Lower leg skin (tissue), 4 donors: ENCODE results near the gene AMBRA1. TPM values are rescaled to one million over a fixed set of nuclear protein-coding genes. Genes with fewer than 3 reads are reported as not detected.
A peak's percentile ranks its signal among the peaks of the same experiment; 100 is the strongest.

Experiments
- DNase-seq, 2 donors: peaks; one replicate each; pipeline ENCODE4 v3.0.0-alpha.2; 2019; ENCODE audit warnings: low spot score in 2 of 2
- H3K4me3 ChIP-seq: fragments of 200-600 bp; sonication (generic); 2 replicates; pipeline ENCODE4 v1.5.1; 2017; ENCODE audit warnings: mild to moderate bottlenecking, low read depth; ENCODE audit not compliant: poor library complexity, severe bottlenecking
- CTCF ChIP-seq, 3 donors: fragments of 450-650 bp; IDR thresholded peaks; one replicate each; pipeline ENCODE4 v1.5.1; 2016; ENCODE audit warnings: antibody characterized with exemption in 3 of 3, mild to moderate bottlenecking in 3 of 3, moderate library complexity in 2 of 3
- POLR2A ChIP-seq, 2 donors: fragments of 450-650 bp; IDR thresholded peaks; one replicate each; pipeline ENCODE4 v1.6.1; 2016 to 2017; ENCODE audit warnings: antibody characterized with exemption in 2 of 2, mild to moderate bottlenecking in 1 of 2, moderate library complexity in 1 of 2
- WGBS, 2 donors: methylation state at CpG; one replicate each; pipeline ENCODE4 v1.1.5; 2018; 5-methylcytosine and 5-hydroxymethylcytosine counted together
- intact Hi-C: fragments of 100-400 bp; cut with DNase I; formaldehyde crosslinking; loops from one replicate; pipeline ENCODE4 v1.15.0; 2023; ENCODE audit warnings: low total_unique reads
- total RNA-seq, 4 donors: library from RNA; depleted of rRNA; stranded (reverse); fragments of >200 nt; gene quantifications; one replicate each; pipeline ENCODE4 v1.1.0, GENCODE V29; 2016

Gene AMBRA1
- total RNA-seq, 4 donors from 2014 or later = 31.5 to 67.5 (median 36.2) TPM

GRCh38 chr11:46393759-46394158 is 200.1 kb downstream of the AMBRA1 start:
- DNase-seq = peak in 1 of 2 donors; percentile 83
- H3K4me3 ChIP-seq = no peak overlapping the region
- WGBS, 2 donors = 76 to 86% methylated on average over 4 of the region's 4 CpGs
- intact Hi-C loops = no loop called here
- TF ChIP-seq POLR2A (IDR thresholded peaks at IDR 0.05) (no peak), CTCF (IDR thresholded peaks at IDR 0.05) (no peak)

DNA sequence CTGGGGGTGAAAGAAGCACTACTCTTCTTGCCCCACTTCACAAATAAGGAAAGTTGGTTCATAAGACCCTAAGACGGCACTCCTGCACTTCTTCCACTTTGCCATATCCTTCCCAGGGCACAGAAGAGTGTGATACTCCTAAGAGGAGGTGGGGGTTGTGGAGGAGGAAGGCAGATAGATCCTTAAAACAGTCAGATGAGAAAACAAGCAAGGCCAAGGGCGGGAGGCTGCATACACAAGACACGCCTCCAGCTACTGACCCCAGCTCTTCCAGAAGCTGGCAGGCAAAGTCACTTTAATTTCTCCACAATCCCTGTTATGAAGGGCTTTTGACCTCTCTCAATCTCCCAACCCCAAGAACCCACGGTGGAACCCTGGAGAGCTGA is 200.6 kb downstream of the AMBRA1 start:
- intact Hi-C loops = no loop called here
- TF ChIP-seq CTCF (IDR thresholded peaks at IDR 0.05) (no peak), POLR2A (IDR thresholded peaks at IDR 0.05) (no peak)
- no peak overlapping the region for H3K4me3 ChIP-seq
- 73 to 75% methylated on average over 4 of the region's 4 CpGs for WGBS, 2 donors
- DNase-seq = no peak

GRCh38 chr11:46392421-46393230 is 201.2 kb downstream of the AMBRA1 start:
- 5 to 7% methylated on average over 23 to 35 of the region's 71 CpGs for WGBS, 2 donors
- no peak overlapping the region for H3K4me3 ChIP-seq
- DNase-seq = peak; percentile 59 to 96
- intact Hi-C loops = no loop called here
- no peak for TF ChIP-seq POLR2A (IDR thresholded peaks at IDR 0.05)
- TF ChIP-seq CTCF (IDR thresholded peaks at IDR 0.05) = no peak

- WGBS, 2 donors = 0 to 3% methylated on average over 12 to 50 of the region's 123 CpGs
- H3K4me3 ChIP-seq = peak within 1 kb of the TSS; percentile 22
- intact Hi-C loops = no loop called here
- DNase-seq = no peak
- TF ChIP-seq CTCF (IDR thresholded peaks at IDR 0.05) = no peak
- TF ChIP-seq POLR2A (IDR thresholded peaks at IDR 0.05) = no peak
Measured at GRCh38 chr11:46391578-46392420, 202.0 kb downstream of the AMBRA1 start, which contains the start of gene CHRM4. TSS of gene CHRM4 (minus strand) at chr11:46391776. CDS start at chr11:46386557, 5,219 bp downstream.

DNA sequence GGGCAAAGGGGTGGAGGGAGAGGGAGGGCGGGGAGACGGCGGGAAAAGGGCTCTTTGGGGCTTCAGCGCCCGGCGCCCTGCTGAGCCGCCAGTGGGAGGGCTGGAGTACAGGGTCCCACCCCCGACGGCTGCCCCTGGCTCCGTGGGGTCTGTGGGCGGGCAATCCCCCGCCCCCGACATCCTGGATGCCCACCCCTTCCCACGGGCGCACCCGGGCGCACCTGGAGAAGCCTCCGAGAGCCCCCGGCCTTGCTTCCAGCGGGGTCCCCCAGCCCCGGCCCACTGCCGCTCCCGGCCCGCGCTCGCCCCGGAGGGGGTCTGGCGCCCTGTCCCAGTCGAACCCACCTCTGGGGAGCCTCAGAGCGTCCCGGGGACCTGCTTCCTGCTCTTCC is 202.6 kb downstream of the AMBRA1 start:
- intact Hi-C loops = no loop called here
- TF ChIP-seq CTCF (IDR thresholded peaks at IDR 0.05) (no peak), POLR2A (IDR thresholded peaks at IDR 0.05) (no peak)
- WGBS, 2 donors = 0 to 2% methylated on average over 7 to 12 of the region's 31 CpGs
- DNase-seq = no peak
- no peak overlapping the region for H3K4me3 ChIP-seq
